ENCODE results near the gene ORAI3. TPM values are rescaled to one million over a fixed set of nuclear protein-coding genes. Genes with fewer than 3 reads are reported as not detected.

Gene ORAI3
- total RNA-seq, 3 donors from 2014 or later = 20.0 to 40.5 (median 25.9) TPM

GRCh38 chr16:30996324-30996984 is 47.6 kb downstream of the ORAI3 start:
- no peaks in the 10 kb centered on the region for H3K27me3 ChIP-seq
- DNase-seq (ENCODE audit: low spot score in 2 of 2) = no peak
- intact Hi-C loops (cut with DNase I; ENCODE audit: low total_unique reads) = loop anchor here (10.0 kb wide), 1 partner anchor 448 kb away; the partner anchor contains the start of gene ZNF843
- peaks cover 0 to 7% of the 10 kb centered on the region in 2 donors for H3K4me1 ChIP-seq
- H3K36me3 ChIP-seq = no peaks in the 10 kb centered on the region
- peak overlapping the region; percentile 66 to 91 for H3K27ac ChIP-seq
- TF ChIP-seq CTCF (IDR thresholded peaks at IDR 0.05) (no peak), POLR2A (IDR thresholded peaks at IDR 0.05) (no peak), POLR2AphosphoS5 (IDR thresholded peaks at IDR 0.05) (no peak)
- H3K9me3 ChIP-seq = no peaks in the 10 kb centered on the region
- peak overlapping the region; percentile 54 to 77 (median 56) for H3K4me3 ChIP-seq

GRCh38 chr16:30996985-30997724 is 48.3 kb downstream of the ORAI3 start:
- H3K4me3 ChIP-seq = peak overlapping the region; percentile 54 to 77 (median 56)
- H3K4me1 ChIP-seq = peaks cover 0 to 7% of the 10 kb centered on the region in 2 donors
- DNase-seq (ENCODE audit: low spot score in 2 of 2) = peak; percentile 73 to 84
- H3K27me3 ChIP-seq = no peaks in the 10 kb centered on the region
- H3K36me3 ChIP-seq = no peaks in the 10 kb centered on the region
- H3K9me3 ChIP-seq = no peaks in the 10 kb centered on the region
- no peak for TF ChIP-seq CTCF (IDR thresholded peaks at IDR 0.05)
- peak overlapping the region; percentile 66 to 91 for H3K27ac ChIP-seq
- intact Hi-C loops (cut with DNase I; ENCODE audit: low total_unique reads) = loop anchor here (10.0 kb wide), 1 partner anchor 448 kb away; the partner anchor contains the start of gene ZNF843

GRCh38 chr16:30997725-30998711 is 49.1 kb downstream of the ORAI3 start:
- no peaks in the 10 kb centered on the region for H3K27me3 ChIP-seq
- no peaks in the 10 kb centered on the region for H3K36me3 ChIP-seq
- DNase-seq (ENCODE audit: low spot score in 2 of 2) = no peak
- intact Hi-C loops (cut with DNase I; ENCODE audit: low total_unique reads) = loop anchor here (1.0 to 10.0 kb wide), 2 partner anchors 29 to 447 kb away; partner anchors contain the start of gene ZNF843
- H3K27ac ChIP-seq = peak overlapping the region; percentile 66 to 91
- H3K9me3 ChIP-seq = no peaks in the 10 kb centered on the region
- no peak for TF ChIP-seq POLR2A (IDR thresholded peaks at IDR 0.05)
- no peak for TF ChIP-seq CTCF (IDR thresholded peaks at IDR 0.05)
- TF ChIP-seq POLR2AphosphoS5 (IDR thresholded peaks at IDR 0.05) = no peak
- peak overlapping the region; percentile 54 to 77 (median 56) for H3K4me3 ChIP-seq
- H3K4me1 ChIP-seq = peaks cover 0 to 7% of the 10 kb centered on the region in 2 donors

- H3K36me3 ChIP-seq = no peaks in the 10 kb centered on the region
- DNase-seq (ENCODE audit: low spot score in 2 of 2) = no peak
- H3K4me1 ChIP-seq = peaks cover 0 to 7% of the 10 kb centered on the region in 2 donors
- H3K9me3 ChIP-seq = no peaks in the 10 kb centered on the region
- intact Hi-C loops (cut with DNase I; ENCODE audit: low total_unique reads) = loop anchor here (1.0 to 10.0 kb wide), 2 partner anchors 30 to 446 kb away; partner anchors contain the start of gene ZNF843
- no peak for TF ChIP-seq CTCF (IDR thresholded peaks at IDR 0.05)
- TF ChIP-seq POLR2AphosphoS5 (IDR thresholded peaks at IDR 0.05) = no peak
- TF ChIP-seq POLR2A (IDR thresholded peaks at IDR 0.05) = no peak
- no peaks in the 10 kb centered on the region for H3K27me3 ChIP-seq
- no peak overlapping the region for H3K4me3 ChIP-seq
- H3K27ac ChIP-seq = peak overlapping the region in 1 of 2 donors; percentile 91
Observed at GRCh38 chr16:30998852-30999761, 50.2 kb downstream of the ORAI3 start.

All from breast epithelium (tissue), 4 donors.